PFSK-1 (cell line): ENCODE data around the gene COL6A5.

Source experiments
- FOXP2 ChIP-seq: optimal IDR thresholded peaks from 2 replicates; pipeline ENCODE3; 2011; ENCODE audit warnings: borderline replicate concordance, control low read depth, inconsistent platforms; ENCODE audit not compliant: insufficient read depth; ENCODE audit errors: extremely low read length, extremely low read depth
- POLR2AphosphoS5 ChIP-seq: IDR thresholded peaks from 2 replicates; pipeline ENCODE4 v1.6.1; 2012; ENCODE audit warnings: low read depth, mild to moderate bottlenecking, control low read depth, low read length, moderate library complexity
- REST ChIP-seq, 2 experiments: IDR thresholded peaks; 2 replicates each; pipeline versions ENCODE4 v1.6.1 to v1.8.0; 2011 to 2012; ENCODE audit warnings: low read depth in 2 of 2, low read length in 2 of 2, control low read depth in 1 of 2, inconsistent platforms in 1 of 2, mild to moderate bottlenecking in 1 of 2, moderate library complexity in 1 of 2; ENCODE audit not compliant: insufficient read depth in 1 of 2
- SIN3A ChIP-seq: IDR thresholded peaks from 2 replicates; pipeline ENCODE4 v1.6.1; 2012; ENCODE audit warnings: mild to moderate bottlenecking, low read length, moderate library complexity, borderline replicate concordance; ENCODE audit not compliant: insufficient read depth
- TAF1 ChIP-seq: IDR thresholded peaks from 2 replicates; pipeline ENCODE4 v1.6.1; 2012; ENCODE audit warnings: low read length, control low read depth, borderline replicate concordance; ENCODE audit not compliant: insufficient read depth

COL6A5 gene

DNA sequence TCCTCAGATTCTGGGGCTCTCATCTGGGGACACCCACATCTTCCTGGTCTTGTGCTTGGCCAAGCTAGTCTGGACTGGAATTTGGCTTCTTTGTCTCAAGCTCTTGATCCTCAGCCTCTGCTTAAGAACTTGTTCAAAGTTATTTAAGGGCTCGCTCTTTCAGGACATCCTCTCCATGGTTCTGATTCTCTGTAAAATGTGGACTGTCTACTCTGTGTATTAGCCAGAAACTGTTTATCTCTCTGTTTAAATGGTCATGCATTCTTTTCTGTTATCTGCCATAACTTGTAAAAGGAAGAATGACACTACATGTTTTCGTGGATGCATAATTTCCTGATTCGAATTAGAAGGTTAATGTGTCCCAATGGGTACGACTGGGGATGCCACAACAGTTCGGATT is 79.4 kb downstream of the COL6A5 start:
- TF ChIP-seq POLR2AphosphoS5 = no peak
- TF ChIP-seq FOXP2 = no peak
- TF ChIP-seq REST (IDR thresholded peaks at IDR 0.05; ENCODE audit: insufficient read depth in 1 of 2, low read depth in 2 of 2, low read length in 2 of 2) = no peak
- no peak for TF ChIP-seq SIN3A
- TF ChIP-seq TAF1 = no peak

DNA sequence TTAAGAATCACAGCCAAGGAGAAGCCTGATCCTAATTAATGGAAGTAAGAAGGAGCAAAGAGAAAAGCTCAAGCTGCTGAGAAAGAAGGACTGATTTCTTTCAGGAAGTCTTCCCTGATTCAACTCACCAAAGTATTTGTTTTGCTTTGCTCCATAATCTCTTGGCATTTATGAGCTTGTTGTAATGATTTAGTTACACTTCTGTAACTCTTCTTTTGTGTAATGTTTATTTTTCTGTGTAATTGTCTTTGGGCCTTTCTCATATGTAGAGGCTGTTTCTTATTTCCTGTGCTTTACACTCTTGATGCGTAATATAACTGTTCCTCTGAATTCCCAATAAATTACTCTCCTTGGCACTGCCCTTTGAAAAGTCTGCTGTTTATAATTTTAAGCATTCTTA is 80.0 kb downstream of the COL6A5 start:
- TF ChIP-seq REST (IDR thresholded peaks at IDR 0.05; ENCODE audit: insufficient read depth in 1 of 2, low read depth in 2 of 2, low read length in 2 of 2) (no peak), TAF1 (no peak), FOXP2 (no peak), SIN3A (no peak), POLR2AphosphoS5 (no peak)

GRCh38 chr3:130426206-130426605 is 80.7 kb downstream of the COL6A5 start:
- TF ChIP-seq FOXP2 = no peak
- TF ChIP-seq TAF1 = no peak
- TF ChIP-seq SIN3A = no peak
- TF ChIP-seq REST (IDR thresholded peaks at IDR 0.05; ENCODE audit: insufficient read depth in 1 of 2, low read depth in 2 of 2, low read length in 2 of 2) = no peak
- no peak for TF ChIP-seq POLR2AphosphoS5

- TF ChIP-seq TAF1 = no peak
- TF ChIP-seq REST (IDR thresholded peaks at IDR 0.05; ENCODE audit: insufficient read depth in 1 of 2, low read depth in 2 of 2, low read length in 2 of 2) = no peak
- no peak for TF ChIP-seq POLR2AphosphoS5
- no peak for TF ChIP-seq FOXP2
- TF ChIP-seq SIN3A = no peak
Measured at GRCh38 chr3:130428871-130429712, 83.6 kb downstream of the COL6A5 start.
